GM18909 (cell line): ENCODE measurements around the gene PDCD11.
"Not testable (repeated sequence)": the region's sequence is repeated elsewhere in the genome, so short reads cannot be mapped to it uniquely, and the experiment has no call there.

Source experiments
- ATAC-seq: cut with Tn5 transposase; IDR thresholded peaks from one replicate; pipeline ENCODE4 v1.9.1; 2021; ENCODE audit warnings: mild to moderate bottlenecking; ENCODE audit not compliant: unreplicated experiment, poor library complexity

The PDCD11 gene

DNA sequence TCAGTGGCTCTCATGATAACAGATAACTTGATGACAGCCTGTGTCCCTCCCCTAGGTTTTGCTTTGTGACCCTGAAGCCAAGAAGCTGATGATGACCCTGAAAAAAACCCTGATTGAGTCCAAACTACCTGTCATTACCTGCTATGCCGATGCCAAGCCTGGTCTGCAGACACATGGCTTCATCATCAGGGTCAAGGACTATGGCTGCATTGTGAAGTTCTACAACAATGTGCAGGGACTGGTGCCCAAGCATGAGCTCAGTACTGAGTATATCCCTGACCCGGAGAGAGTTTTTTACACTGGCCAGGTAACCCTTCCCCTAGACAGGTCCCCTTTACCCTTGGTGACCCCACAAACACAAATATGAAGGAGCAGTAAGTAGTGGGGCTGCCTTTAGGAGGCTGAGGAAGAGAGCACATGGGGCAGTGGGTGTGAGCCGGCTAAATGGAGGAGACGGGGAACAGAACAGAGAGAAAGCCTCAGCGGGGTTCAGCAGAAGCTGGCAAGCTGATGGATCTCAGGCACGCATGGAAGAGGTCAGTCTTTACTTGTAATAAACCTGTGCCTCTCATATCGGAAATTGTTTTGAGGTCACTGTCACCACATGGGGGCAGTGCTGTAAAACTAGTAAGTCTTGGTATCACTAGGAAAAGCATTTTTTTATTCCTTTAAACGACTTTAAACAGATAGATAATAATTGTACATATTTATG is 20.2 kb downstream of the PDCD11 start:
- no peak for ATAC-seq

DNA sequence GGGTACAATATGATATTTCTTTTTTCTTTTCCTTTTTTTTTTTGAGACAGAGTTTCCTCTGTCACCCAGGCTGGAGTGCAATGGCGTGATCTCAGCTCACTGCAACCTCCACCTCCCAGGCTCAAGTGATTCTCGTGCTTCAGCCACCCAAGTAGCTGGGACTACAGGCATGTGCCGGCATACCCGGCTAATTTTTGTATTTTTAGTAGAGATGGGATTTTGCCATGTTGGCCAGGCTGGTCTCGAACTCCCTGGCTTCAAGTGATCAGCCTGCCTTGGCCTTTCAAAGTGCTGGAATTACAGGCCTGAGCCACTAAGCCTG is 20.7 kb downstream of the PDCD11 start:
- ATAC-seq, result not testable (repeated sequence)

DNA sequence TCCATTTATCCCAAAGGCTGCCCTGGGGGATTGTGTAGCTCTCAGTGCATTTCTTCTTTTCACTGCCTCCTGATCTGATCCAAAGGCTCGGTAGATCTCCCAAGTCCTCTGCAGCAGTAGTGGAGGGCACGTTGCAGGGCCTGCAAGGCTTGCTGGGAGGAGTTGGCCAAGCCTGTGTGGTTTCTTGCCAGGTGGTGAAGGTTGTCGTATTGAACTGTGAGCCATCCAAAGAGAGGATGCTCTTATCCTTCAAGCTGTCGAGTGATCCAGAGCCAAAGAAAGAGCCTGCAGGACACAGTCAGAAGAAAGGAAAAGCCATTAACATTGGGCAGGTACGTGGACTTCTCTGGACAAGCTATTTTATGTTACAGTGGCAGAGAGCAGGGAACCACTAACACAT is 21.2 kb downstream of the PDCD11 start:
- ATAC-seq, result no peak

DNA sequence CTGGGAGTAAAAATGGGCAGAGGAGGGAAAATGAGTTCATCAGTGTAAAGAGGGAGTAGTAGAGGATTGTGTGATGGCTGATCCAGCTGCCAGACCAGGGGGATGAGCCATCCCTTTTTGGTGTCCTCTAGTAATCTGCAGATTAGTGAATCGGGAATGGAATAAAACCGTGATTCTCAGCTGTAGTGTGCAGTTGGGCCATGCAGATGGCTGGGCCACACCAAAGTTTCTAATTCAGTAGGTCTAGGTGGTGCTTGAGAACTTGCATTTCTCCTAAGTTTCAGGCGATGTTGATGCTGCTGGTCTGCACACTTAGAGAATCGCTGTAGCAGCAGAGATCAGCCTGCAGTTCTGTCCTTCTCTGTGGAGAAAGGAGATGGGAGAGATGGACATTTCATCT is 22.7 kb downstream of the PDCD11 start:
- ATAC-seq, result no peak

DNA sequence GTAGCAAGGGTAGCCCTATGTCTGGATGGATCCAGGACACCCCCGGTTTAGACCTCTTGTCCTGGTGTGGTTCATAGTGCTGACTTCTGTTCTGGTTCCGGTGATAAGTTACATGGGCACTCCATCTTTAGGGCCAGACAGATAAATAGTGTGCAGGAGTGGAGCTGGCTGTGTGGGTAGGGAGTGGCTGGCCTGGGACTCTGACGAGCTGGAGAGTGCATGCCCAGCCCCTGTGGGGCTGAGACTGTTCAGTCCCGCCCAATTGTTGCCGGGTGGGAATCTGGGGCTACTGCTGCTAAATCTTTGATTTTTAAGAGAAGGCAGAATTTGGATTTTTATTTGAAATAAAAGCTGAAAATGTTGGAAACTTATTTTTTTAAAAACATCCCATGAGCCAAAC is 27.3 kb downstream of the PDCD11 start:
- no peak for ATAC-seq

DNA sequence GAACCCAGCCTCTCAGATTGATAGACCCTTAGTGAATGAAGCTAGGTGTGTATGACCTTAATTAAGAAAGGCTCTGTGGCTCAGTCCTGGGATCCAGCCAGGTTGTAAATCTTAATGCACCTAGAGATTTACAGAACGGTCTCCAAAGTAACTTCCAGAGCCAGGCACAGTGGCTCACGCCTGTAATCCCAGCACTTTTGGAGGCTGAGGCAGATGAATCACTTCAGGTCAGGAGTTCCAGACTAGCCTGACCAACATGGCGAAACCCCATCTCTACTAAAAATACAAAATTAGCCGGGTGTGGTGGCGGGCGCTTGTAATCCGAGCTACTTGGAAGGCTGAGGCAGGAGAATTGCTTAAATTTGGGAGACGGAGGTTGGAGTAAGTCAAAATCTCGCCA is 31.4 kb downstream of the PDCD11 start:
- no peak for ATAC-seq

DNA sequence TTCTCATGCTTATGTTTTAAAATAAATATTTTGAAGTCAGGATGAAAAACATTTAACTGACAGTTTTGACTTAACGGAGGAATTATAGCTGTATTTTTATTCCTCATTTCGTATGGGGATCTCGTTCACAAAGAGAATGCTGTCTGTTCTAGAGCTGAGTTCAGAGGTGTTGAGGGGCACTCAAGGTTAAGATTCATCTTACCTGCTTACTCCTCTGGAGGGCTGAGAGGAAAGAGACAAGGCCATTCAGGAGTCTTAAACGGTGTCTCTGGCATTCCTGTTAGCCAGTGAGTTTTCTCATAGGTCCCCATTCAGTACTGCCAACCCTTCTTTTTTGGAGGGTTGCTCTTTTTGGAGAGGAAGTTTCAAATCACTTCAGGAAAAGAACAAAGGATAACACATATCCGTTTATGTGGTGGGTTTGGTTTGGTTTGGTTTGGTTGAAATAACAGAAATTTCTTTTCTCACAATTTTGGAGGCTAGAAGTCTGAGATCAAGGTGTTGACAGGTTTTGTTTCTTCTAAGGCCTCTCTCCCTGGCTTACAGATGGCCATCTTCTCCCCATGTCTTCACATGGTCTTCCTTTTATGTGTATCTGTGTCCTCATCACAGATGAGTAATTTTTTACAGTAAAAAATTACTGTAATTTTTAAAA is 32.7 kb downstream of the PDCD11 start:
- no peak for ATAC-seq

DNA sequence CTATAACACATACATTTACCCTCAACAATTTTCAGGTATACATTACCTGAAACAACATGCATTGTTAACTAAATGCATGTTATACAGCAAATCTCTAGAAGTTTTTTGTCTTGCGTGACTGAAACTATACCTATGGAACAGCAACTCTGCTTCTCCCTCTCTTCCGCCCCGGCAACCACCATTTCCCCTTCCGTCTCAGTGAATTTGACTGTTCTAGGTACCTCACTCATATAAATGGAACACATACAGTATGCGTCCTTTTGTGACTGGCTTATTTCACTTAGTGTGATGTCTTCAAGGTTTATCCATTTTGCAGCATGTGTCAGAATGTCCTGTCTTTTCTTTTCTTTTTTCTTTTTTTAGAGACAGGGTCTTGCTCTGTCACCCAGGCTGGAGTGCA is 33.2 kb downstream of the PDCD11 start:
- ATAC-seq, result no peak

DNA sequence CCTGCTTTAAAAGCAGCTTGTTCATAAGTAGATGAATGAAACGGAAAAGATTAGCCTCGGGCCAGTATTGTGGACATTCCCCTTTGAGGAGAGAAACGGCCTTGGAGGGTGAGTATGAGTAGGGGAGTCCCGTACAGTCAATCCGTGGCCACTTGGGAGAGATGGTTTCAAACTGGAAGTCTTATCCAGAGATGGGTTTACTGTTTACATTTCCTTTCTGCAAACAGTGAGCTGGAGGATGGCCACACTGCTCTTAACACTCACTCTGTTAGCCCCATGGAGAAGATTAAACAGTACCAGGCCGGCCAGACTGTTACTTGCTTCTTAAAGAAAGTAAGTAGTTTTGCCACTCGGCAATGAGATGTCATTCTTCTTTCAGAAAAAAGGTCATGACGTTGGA is 35.5 kb downstream of the PDCD11 start:
- no peak for ATAC-seq

DNA sequence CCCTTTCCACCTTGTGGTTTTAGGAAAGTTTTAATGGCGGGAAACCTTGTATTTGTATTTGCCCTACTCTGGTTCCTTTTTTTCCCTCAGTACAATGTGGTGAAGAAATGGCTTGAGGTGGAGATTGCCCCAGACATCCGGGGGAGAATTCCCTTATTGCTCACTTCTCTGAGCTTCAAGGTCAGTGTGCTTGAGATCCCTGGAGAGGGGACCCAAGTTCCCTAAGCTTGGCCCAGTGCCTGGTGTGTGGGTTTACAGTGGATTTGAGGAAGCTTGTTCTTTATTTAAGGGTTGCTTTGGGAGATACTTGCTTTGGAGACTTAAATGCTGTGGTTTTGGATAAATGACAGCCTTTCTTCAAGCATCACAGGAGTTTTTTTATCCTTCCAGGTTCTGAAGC is 37.4 kb downstream of the PDCD11 start:
- ATAC-seq, result no peak

DNA sequence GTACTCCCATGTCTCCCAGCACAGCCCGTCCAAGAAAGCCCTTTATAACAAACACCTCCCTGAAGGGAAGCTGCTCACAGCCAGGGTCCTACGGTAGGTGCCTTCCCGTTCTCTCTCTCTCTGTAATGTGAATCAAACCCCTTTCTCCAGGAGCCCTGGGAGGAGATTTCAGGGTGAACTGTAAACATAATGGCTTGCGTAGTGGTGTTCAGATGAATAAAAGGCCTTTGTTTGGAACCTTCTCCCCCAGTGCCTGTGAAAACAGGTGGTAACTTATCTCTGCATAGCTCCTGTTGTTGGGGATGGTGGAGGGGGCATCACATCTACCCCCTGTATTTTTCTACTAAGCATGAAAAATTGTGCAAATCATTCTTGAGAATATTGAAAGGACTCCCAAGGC is 43.4 kb downstream of the PDCD11 start:
- no peak for ATAC-seq

DNA sequence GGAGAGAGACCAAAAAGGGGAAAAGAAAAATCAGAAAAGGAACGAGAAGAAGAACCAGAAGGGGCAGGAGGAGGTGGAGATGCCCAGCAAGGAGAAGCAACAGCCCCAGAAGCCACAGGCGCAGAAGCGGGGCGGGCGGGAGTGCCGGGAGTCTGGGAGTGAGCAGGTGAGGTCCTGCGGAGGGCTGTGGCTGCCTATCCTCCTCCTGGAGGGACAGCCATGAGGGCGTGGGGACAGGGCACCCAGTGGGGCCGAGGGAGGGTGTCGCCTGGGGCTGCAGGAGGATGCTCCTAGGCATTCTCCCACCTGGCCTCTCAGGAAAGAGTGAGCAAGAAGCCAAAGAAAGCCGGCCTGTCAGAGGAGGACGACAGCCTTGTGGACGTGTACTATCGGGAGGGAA is 44.0 kb downstream of the PDCD11 start:
- ATAC-seq, result no peak

DNA sequence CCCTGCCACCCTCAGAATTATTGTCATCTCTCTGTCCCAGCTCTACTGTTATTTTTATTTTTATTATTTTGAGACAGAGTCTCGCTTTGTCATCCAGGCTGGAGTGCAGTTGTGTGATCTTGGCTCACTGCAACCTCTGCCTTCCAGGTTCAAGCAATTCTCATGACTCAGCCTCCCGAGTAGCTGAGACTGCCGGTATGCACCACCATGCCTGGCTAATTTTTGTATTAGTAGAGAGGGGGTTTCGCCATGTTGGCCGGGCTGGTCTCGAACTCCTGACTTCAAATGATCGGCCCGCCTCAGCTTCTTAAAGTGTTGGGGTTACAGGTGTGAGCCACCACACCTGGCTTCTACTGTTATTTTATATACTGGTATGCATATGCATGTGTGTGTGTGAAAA is 44.8 kb downstream of the PDCD11 start:
- ATAC-seq, result no peak

DNA sequence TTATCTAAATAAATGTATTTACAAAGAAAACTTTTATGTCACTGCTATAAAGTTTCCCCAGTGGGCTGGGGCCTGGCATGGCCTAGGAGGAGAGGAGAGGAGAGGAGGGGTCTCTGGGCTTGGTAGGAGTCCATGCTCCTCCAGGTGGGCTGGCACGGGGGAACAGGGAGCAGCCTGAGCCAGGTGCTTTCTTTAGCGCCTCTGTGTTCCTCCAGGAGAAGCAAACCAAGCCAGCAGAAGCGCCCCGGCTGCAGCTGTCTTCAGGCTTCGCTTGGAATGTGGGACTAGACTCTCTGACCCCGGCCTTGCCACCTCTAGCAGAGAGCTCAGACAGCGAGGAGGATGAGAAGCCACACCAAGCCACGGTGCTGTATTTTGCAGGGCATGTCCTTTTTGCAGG is 45.2 kb downstream of the PDCD11 start:
- no peak for ATAC-seq

DNA sequence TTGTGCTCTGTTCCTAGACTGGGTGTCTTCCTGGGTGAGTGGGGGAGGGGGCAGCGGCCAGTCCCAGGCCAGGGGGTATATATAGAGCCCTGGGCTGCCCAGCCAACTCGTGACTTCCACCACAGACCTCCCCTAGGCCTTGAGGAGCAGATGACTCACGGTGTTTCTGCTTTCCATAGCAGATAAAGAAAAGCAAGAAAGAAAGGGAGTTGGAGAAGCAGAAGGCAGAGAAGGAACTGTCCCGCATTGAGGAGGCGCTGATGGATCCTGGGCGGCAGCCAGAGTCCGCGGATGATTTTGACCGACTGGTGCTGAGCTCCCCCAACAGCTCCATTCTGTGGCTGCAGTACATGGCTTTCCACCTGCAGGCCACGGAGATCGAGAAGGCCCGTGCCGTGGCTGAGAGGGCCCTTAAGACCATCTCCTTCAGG is 45.6 kb downstream of the PDCD11 start:
- no peak for ATAC-seq

DNA sequence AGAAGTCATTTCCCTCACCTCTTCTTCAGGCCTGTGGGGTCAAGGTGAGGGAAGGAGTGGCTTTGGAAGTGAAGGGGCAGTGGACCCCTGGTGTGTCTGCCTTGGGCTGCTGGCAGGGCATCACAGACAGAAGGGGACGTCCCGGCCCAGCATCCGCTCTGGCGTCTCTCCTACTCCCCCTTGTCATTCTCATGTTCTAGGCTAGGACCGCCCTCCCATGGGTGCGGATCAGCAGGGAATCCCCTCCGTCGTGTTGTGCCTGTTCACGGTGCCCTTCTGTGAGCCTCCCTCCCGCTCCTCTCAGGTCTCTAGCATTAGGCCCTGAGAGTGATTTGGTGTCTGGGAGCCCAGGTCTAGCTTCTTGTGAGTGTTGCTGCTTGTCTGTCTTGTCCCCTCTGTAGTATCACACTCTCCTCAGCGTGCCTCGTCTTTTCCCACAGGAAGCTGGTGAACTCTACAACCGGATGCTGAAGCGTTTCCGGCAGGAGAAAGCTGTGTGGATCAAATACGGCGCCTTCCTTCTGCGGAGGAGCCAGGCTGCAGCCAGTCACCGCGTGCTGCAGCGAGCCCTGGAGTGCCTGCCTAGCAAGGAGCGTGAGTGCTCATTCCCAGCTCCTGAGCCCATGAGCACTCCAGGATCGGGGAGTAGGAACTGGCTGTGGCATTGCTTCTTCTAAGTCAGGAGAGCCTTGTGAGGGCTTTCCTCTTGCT is 47.2 kb downstream of the PDCD11 start:
- ATAC-seq, result no peak

DNA sequence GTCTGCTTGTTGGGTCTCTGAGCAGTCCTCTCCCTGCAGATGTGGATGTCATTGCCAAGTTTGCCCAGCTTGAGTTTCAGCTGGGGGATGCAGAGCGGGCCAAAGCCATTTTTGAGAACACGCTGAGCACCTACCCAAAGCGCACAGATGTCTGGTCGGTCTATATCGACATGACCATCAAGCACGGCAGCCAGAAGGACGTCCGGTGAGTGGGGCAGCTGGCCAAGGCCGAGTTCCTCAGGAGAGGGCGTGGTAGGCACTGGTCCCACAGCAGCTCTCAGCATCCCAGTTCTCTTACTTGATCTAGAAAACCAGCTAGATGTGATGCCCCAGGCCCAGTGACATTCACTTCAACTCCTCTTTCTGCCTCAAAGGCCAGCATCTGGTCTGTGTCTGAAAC is 48.1 kb downstream of the PDCD11 start:
- no peak for ATAC-seq

DNA sequence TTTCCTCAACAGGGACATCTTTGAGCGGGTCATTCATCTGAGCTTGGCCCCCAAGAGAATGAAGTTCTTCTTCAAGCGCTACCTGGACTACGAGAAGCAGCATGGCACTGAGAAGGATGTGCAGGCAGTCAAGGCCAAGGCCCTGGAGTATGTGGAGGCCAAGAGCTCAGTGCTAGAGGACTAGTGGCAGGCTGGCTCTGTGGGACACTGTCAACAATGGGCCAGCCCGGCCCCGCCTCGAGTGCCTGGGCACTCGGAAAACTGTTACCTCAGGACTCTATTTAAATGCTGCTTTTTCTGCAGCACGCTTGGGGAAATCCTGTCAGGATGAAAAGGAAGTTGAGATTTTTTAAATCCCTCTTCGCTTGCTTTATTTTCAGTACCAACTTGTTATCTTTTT is 48.9 kb downstream of the PDCD11 start:
- ATAC-seq, result no peak

DNA sequence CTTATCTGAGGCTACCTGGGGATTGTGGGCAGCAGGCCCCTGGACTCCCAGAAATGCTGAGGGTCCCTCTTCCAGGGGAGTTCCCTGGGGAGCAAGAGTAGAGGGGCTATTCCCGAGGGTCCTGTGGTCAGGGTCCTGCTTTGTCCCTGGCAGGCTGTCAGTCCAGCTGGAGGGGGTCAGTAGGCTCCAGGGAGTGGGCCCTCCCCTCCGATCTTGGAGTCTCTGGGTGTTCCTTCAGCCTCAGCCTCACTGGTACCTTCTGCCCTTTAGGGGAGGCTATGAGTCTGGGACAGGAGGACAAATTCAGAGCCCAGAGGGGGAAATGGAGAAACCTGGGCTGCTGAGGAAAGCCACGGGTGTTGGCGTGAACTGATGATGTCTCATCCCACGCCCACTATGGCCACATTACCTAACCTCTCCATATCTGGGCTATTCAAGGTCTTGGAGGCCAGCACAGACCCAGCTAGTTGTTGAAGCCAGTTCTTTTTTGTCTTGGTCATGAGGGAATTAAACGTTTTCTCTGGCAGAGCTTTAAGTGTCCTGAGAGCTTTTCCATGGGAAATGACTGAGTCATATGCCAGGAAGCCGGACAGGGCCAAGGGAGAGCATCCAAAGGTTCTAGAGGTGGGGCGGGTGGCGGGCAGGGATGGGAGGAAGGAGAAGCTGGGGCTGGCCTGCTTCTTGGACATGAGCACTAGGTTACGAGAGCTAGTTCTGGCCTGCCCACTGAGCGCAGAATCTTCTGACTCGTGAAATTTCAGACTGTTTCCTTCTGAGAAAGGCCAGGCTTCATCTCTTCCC is 49.5 kb downstream of the PDCD11 start:
- no peak for ATAC-seq

DNA sequence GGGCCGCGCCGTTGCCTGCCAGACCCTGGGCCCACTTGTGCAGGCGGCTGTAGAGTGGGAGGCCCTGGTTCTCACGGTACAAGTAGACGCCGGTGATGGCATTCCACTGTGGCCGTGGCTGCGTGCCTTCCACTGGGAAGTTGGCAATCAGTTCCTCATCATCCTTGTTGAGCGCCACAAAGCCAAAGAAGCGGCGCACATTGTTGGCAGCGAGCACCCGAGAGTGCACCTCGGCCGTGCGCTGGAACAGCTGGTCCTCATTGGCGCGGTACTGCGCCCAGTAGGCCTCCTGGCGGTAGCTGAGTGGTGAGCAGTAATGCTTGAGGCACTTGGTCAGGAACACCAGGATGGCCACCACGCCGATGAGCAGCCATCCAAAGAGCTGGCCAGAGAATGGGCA is 50.8 kb downstream of the PDCD11 start:
- ATAC-seq, result no peak

DNA sequence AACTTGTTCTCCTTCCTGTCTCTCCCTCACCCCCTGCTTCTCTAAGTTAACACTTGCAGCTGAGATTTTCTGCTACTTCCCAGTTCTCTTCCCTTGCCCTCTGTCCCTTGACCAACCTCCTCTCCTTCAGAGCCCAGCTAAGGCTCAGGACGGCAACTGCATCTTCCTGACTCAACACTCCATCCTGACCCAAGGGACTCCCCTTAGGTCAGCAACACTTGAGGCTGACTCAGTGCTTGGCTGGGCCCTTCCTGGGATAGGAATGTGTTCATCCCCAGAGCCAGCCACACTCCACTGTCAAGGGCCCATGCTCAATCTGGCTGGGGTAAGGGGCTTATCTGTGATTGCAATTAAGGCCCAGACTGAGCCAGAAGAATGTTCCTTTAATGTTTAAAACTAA is 52.3 kb downstream of the PDCD11 start:
- ATAC-seq, result no peak
